K562 (cell line): Measurements from ENCODE around the gene CARMIL1.

Experiments used
- AFF1 ChIP-seq, 2 experiments: fragments of 450-650 bp; IDR thresholded peaks; 2 replicates each; pipeline ENCODE4 v1.6.1; 2018; ENCODE audit warnings: mild to moderate bottlenecking in 2 of 2, low read depth in 1 of 2; ENCODE audit not compliant: partially characterized antibody in 2 of 2
- CTCF ChIP-seq, 3 experiments: IDR thresholded peaks in 2 of 3; conservative IDR thresholded peaks in 1 of 3; 2 replicates each; pipeline ENCODE4 v1.5.1; 2011 to 2012; ENCODE audit warnings: low read length in 3 of 3, mild to moderate bottlenecking in 3 of 3, control low read depth in 2 of 3, improper control_type of control experiment in 1 of 3, inconsistent platforms in 1 of 3, low read depth in 1 of 3, mixed read lengths in 1 of 3, moderate library complexity in 1 of 3; ENCODE audit not compliant: insufficient read depth in 2 of 3
- E4F1 ChIP-seq: fragments of 250-450 bp; sonication (Bioruptor Pico); IDR thresholded peaks from 2 replicates; pipeline ENCODE4 v1.5.0; 2021; ENCODE audit warnings: mild to moderate bottlenecking, borderline replicate concordance
- EHMT2 ChIP-seq: fragments of 450-650 bp; IDR thresholded peaks from 2 replicates; pipeline ENCODE4 v1.6.1; 2018; ENCODE audit warnings: antibody characterized with exemption
- ELF1 ChIP-seq: fragments of 200-800 bp; sonication (Bioruptor generic); IDR thresholded peaks from 2 replicates; pipeline ENCODE4 v1.6.1; 2016; ENCODE audit warnings: missing genetic modification characterization, missing compliant biosample characterization
- EP300 ChIP-seq: IDR thresholded peaks from 2 replicates; pipeline ENCODE4 v1.6.1; 2012; ENCODE audit warnings: low read length, improper control_type of control experiment
- HDAC3 ChIP-seq: fragments of 450-650 bp; IDR thresholded peaks from 2 replicates; pipeline ENCODE4 v1.6.1; 2018; ENCODE audit warnings: borderline replicate concordance, mild to moderate bottlenecking, moderate library complexity; ENCODE audit not compliant: partially characterized antibody
- MGA ChIP-seq: fragments of 450-650 bp; IDR thresholded peaks from 2 replicates; pipeline ENCODE4 v1.6.1; 2016; ENCODE audit warnings: mild to moderate bottlenecking, moderate library complexity
- NFYB ChIP-seq: IDR thresholded peaks from 2 replicates; pipeline ENCODE4 v1.6.1; 2011; ENCODE audit warnings: mild to moderate bottlenecking, moderate library complexity; ENCODE audit not compliant: insufficient read length; ENCODE audit errors: extremely low read depth
- POLR2A ChIP-seq: fragments of 450-650 bp; conservative IDR thresholded peaks from 2 replicates; pipeline ENCODE4 v1.6.1; 2016
- POLR2AphosphoS5 ChIP-seq: IDR thresholded peaks from 2 replicates; pipeline ENCODE4 v1.6.1; 2011; ENCODE audit warnings: mild to moderate bottlenecking, low read depth, low read length, moderate library complexity; ENCODE audit not compliant: control insufficient read depth, insufficient read depth
- ZNF449 ChIP-seq: fragments of 250-450 bp; sonication (Bioruptor Pico); IDR thresholded peaks from 2 replicates; pipeline ENCODE4 v1.8.0; 2022; ENCODE audit warnings: moderate library complexity, mild to moderate bottlenecking, inconsistent platforms

GRCh38 chr6:25547797-25548196, 268.6 kb downstream of the CARMIL1 start:
- TF ChIP-seq EP300 (no peak), POLR2A (no peak), CTCF (IDR thresholded peaks at IDR 0.05 in 2 of 3, conservative IDR thresholded peaks at IDR 0.05 in 1 of 3; ENCODE audit: insufficient read depth in 2 of 3, low read depth in 1 of 3, low read length in 3 of 3) (no peak), E4F1 (no peak), NFYB (no peak), ZNF449 (CRISPR knock-in tag) (no peak), AFF1 (IDR thresholded peaks at IDR 0.05; ENCODE audit: low read depth in 1 of 2, partially characterized antibody in 2 of 2) (no peak), ELF1 (tag) (no peak), POLR2AphosphoS5 (no peak), MGA (no peak), HDAC3 (no peak), EHMT2 (no peak)
